Type B pancreatic cell (in vitro differentiated cells): ENCODE measurements around the gene TENT4A. TPM values are rescaled to one million over a fixed set of nuclear protein-coding genes. Genes with fewer than 3 reads are reported as not detected.
"Not testable (repeated sequence)": the region's sequence is repeated elsewhere in the genome, so short reads cannot be mapped to it uniquely, and the experiment has no call there.

Source experiments
- DNase-seq: peaks from one replicate; pipeline ENCODE4 v3.0.0; 2021; ENCODE audit warnings: mixed read lengths; ENCODE audit not compliant: unreplicated experiment; ENCODE audit errors: extremely low spot score
- H3K27ac Mint-ChIP-seq: 2 replicates; pipeline ENCODE4 v1.8.0; 2021; ENCODE audit warnings: mild to moderate bottlenecking, mixed read lengths
- H3K27me3 Mint-ChIP-seq: 2 replicates; pipeline ENCODE4 v1.8.0; 2021; ENCODE audit warnings: mixed read lengths
- H3K36me3 Mint-ChIP-seq: 2 replicates; pipeline ENCODE4 v1.8.0; 2021; ENCODE audit warnings: mixed read lengths
- H3K4me1 Mint-ChIP-seq: one replicate; pipeline ENCODE4 v1.8.0; 2021; ENCODE audit warnings: mixed read lengths; ENCODE audit not compliant: unreplicated experiment
- H3K4me3 Mint-ChIP-seq: 2 replicates; pipeline ENCODE4 v1.8.0; 2021; ENCODE audit warnings: mild to moderate bottlenecking, mixed read lengths
- H3K9me3 Mint-ChIP-seq: 2 replicates; pipeline ENCODE4 v1.8.0; 2021; ENCODE audit warnings: mixed read lengths
- CTCF ChIP-seq: fragments of 200-600 bp; sonication (generic); conservative IDR thresholded peaks from 2 replicates; pipeline ENCODE4 v1.5.0; 2021; ENCODE audit warnings: antibody characterized with exemption, mild to moderate bottlenecking
- total RNA-seq: library from RNA; stranded (reverse); gene quantifications from 2 replicates; pipeline ENCODE4 v1.2.1, GENCODE V29; 2021; ENCODE audit warnings: low replicate concordance

TENT4A gene
- total RNA-seq, 1 donor from 2014 or later, result 34.1 TPM

- H3K4me3 Mint-ChIP-seq, result no peak overlapping the region
- H3K27me3 Mint-ChIP-seq, result no peaks in the 10 kb centered on the region
- no peak for DNase-seq
- no peak for TF ChIP-seq CTCF
- H3K4me1 Mint-ChIP-seq, result peaks cover 4% of the 10 kb centered on the region
- H3K36me3 Mint-ChIP-seq, result no peaks in the 10 kb centered on the region
- no peak overlapping the region for H3K27ac Mint-ChIP-seq
- no peaks in the 10 kb centered on the region for H3K9me3 Mint-ChIP-seq
Measured at GRCh38 chr5:6768590-6769230, 55.5 kb downstream of the TENT4A start.

GRCh38 chr5:6770826-6771607, 57.8 kb downstream of the TENT4A start:
- H3K27ac Mint-ChIP-seq, result no peak overlapping the region

GRCh38 chr5:6772886-6773285, 59.7 kb downstream of the TENT4A start:
- Mint-ChIP-seq H3K4me3 (no peak overlapping the region), H3K36me3 (no peaks in the 10 kb centered on the region), H3K9me3 (no peaks in the 10 kb centered on the region), H3K4me1 (no peaks in the 10 kb centered on the region), H3K27ac (no peak overlapping the region), H3K27me3 (no peaks in the 10 kb centered on the region)
- TF ChIP-seq CTCF, result no peak
- no peak for DNase-seq

More at GRCh38 chr5:6770826-6771607, 57.8 kb downstream of the TENT4A start:
- peaks cover 4% of the 10 kb centered on the region for H3K4me1 Mint-ChIP-seq
- TF ChIP-seq CTCF, result no peak
- no peaks in the 10 kb centered on the region for H3K27me3 Mint-ChIP-seq
- H3K4me3 Mint-ChIP-seq, result no peak overlapping the region
- H3K36me3 Mint-ChIP-seq, result no peaks in the 10 kb centered on the region
- DNase-seq, result no peak
- H3K9me3 Mint-ChIP-seq, result no peaks in the 10 kb centered on the region

- TF ChIP-seq CTCF, result no peak
Measured at GRCh38 chr5:6773342-6774035, 60.3 kb downstream of the TENT4A start.

GRCh38 chr5:6774207-6774606, 61.0 kb downstream of the TENT4A start:
- not testable (repeated sequence) for DNase-seq, H3K9me3 Mint-ChIP-seq, H3K36me3 Mint-ChIP-seq, H3K27me3 Mint-ChIP-seq, H3K27ac Mint-ChIP-seq, H3K4me1 Mint-ChIP-seq, H3K4me3 Mint-ChIP-seq

More at GRCh38 chr5:6773342-6774035, 60.3 kb downstream of the TENT4A start:
- no peaks in the 10 kb centered on the region for H3K27me3 Mint-ChIP-seq
- H3K36me3 Mint-ChIP-seq, result no peaks in the 10 kb centered on the region
- H3K4me1 Mint-ChIP-seq, result no peaks in the 10 kb centered on the region
- H3K4me3 Mint-ChIP-seq, result no peak overlapping the region
- H3K9me3 Mint-ChIP-seq, result no peaks in the 10 kb centered on the region
- DNase-seq, result no peak
- H3K27ac Mint-ChIP-seq, result no peak overlapping the region
